Rectal smooth muscle tissue (tissue), 1 donor: ENCODE results near the gene FSTL4.

Experiments used
- H3K27ac ChIP-seq: one replicate; pipeline ENCODE4 v1.7.0; 2013; ENCODE audit warnings: low read depth, low read length, inconsistent platforms
- H3K27me3 ChIP-seq: one replicate; pipeline ENCODE4 v1.7.0; 2013; ENCODE audit warnings: low read length; ENCODE audit not compliant: control insufficient read depth, insufficient read depth
- H3K36me3 ChIP-seq: one replicate; pipeline ENCODE4 v1.7.0; 2013; ENCODE audit warnings: low read length; ENCODE audit not compliant: control insufficient read depth, insufficient read depth
- H3K4me1 ChIP-seq: one replicate; pipeline ENCODE4 v1.7.0; 2013; ENCODE audit warnings: low read length; ENCODE audit not compliant: control insufficient read depth, insufficient read depth
- H3K4me3 ChIP-seq: one replicate; pipeline ENCODE4 v1.7.0; 2013; ENCODE audit warnings: low read length
- H3K9ac ChIP-seq: one replicate; pipeline ENCODE4 v1.7.0; 2013; ENCODE audit warnings: low read length

FSTL4 gene

GRCh38 chr5:133285583-133286021 is 326.7 kb downstream of the FSTL4 start:
- Histone ChIP-seq H3K27ac (no peak overlapping the region), H3K27me3 (no peaks in the 10 kb centered on the region), H3K36me3 (no peaks in the 10 kb centered on the region)

GRCh38 chr5:133284306-133284705 is 328.0 kb downstream of the FSTL4 start:
- no peaks in the 10 kb centered on the region for H3K27me3 ChIP-seq
- H3K27ac ChIP-seq, result no peak overlapping the region
- H3K4me3 ChIP-seq, result no peak overlapping the region
- no peaks in the 10 kb centered on the region for H3K36me3 ChIP-seq
- H3K9ac ChIP-seq, result no peak overlapping the region
- no peaks in the 10 kb centered on the region for H3K4me1 ChIP-seq

More at GRCh38 chr5:133285583-133286021, 326.7 kb downstream of the FSTL4 start:
- Histone ChIP-seq H3K4me1 (no peaks in the 10 kb centered on the region), H3K9ac (no peak overlapping the region), H3K4me3 (no peak overlapping the region)

GRCh38 chr5:133278317-133278716 is 334.0 kb downstream of the FSTL4 start:
- Histone ChIP-seq H3K4me3 (no peak overlapping the region), H3K9ac (no peak overlapping the region), H3K27ac (no peak overlapping the region), H3K27me3 (no peaks in the 10 kb centered on the region), H3K4me1 (no peaks in the 10 kb centered on the region), H3K36me3 (no peaks in the 10 kb centered on the region)

- H3K36me3 ChIP-seq, result no peaks in the 10 kb centered on the region
- no peak overlapping the region for H3K9ac ChIP-seq
- H3K4me3 ChIP-seq, result no peak overlapping the region
- no peak overlapping the region for H3K27ac ChIP-seq
- H3K4me1 ChIP-seq, result no peaks in the 10 kb centered on the region
- no peaks in the 10 kb centered on the region for H3K27me3 ChIP-seq
Observed at GRCh38 chr5:133277744-133278143, 334.6 kb downstream of the FSTL4 start.

- no peak overlapping the region for H3K9ac ChIP-seq
- H3K36me3 ChIP-seq, result no peaks in the 10 kb centered on the region
- H3K27me3 ChIP-seq, result no peaks in the 10 kb centered on the region
- no peaks in the 10 kb centered on the region for H3K4me1 ChIP-seq
- H3K4me3 ChIP-seq, result no peak overlapping the region
- H3K27ac ChIP-seq, result no peak overlapping the region
Observed at GRCh38 chr5:133276171-133276570, 336.2 kb downstream of the FSTL4 start.

GRCh38 chr5:133275631-133276030 is 336.7 kb downstream of the FSTL4 start:
- Histone ChIP-seq H3K4me3 (no peak overlapping the region), H3K27me3 (no peaks in the 10 kb centered on the region), H3K36me3 (no peaks in the 10 kb centered on the region), H3K9ac (no peak overlapping the region), H3K4me1 (no peaks in the 10 kb centered on the region), H3K27ac (no peak overlapping the region)

- Histone ChIP-seq H3K27me3 (no peaks in the 10 kb centered on the region), H3K27ac (no peak overlapping the region), H3K9ac (no peak overlapping the region), H3K4me1 (no peaks in the 10 kb centered on the region), H3K4me3 (no peak overlapping the region), H3K36me3 (no peaks in the 10 kb centered on the region)
Observed at GRCh38 chr5:133274597-133274935, 337.8 kb downstream of the FSTL4 start.

- H3K27ac ChIP-seq, result no peak overlapping the region
- no peak overlapping the region for H3K4me3 ChIP-seq
- no peaks in the 10 kb centered on the region for H3K36me3 ChIP-seq
- H3K27me3 ChIP-seq, result no peaks in the 10 kb centered on the region
- H3K4me1 ChIP-seq, result no peaks in the 10 kb centered on the region
- no peak overlapping the region for H3K9ac ChIP-seq
Observed at GRCh38 chr5:133273661-133274596, 338.4 kb downstream of the FSTL4 start.

GRCh38 chr5:133272345-133272744 is 340.0 kb downstream of the FSTL4 start:
- no peaks in the 10 kb centered on the region for H3K36me3 ChIP-seq
- no peak overlapping the region for H3K9ac ChIP-seq
- H3K27me3 ChIP-seq, result no peaks in the 10 kb centered on the region
- H3K4me1 ChIP-seq, result no peaks in the 10 kb centered on the region
- H3K4me3 ChIP-seq, result no peak overlapping the region
- H3K27ac ChIP-seq, result no peak overlapping the region

- Histone ChIP-seq H3K27ac (no peak overlapping the region), H3K4me3 (no peak overlapping the region), H3K36me3 (no peaks in the 10 kb centered on the region), H3K9ac (no peak overlapping the region), H3K4me1 (no peaks in the 10 kb centered on the region), H3K27me3 (no peaks in the 10 kb centered on the region)
Observed at GRCh38 chr5:133271606-133272005, 340.7 kb downstream of the FSTL4 start.

- Histone ChIP-seq H3K4me1 (no peaks in the 10 kb centered on the region), H3K36me3 (no peaks in the 10 kb centered on the region), H3K9ac (no peak overlapping the region)
Observed at GRCh38 chr5:133269691-133270090, 342.6 kb downstream of the FSTL4 start.

GRCh38 chr5:133267601-133268000 is 344.7 kb downstream of the FSTL4 start:
- Histone ChIP-seq H3K27ac (no peak overlapping the region), H3K9ac (no peak overlapping the region), H3K4me3 (no peak overlapping the region), H3K4me1 (no peaks in the 10 kb centered on the region), H3K36me3 (no peaks in the 10 kb centered on the region), H3K27me3 (no peaks in the 10 kb centered on the region)

More at GRCh38 chr5:133269691-133270090, 342.6 kb downstream of the FSTL4 start:
- Histone ChIP-seq H3K4me3 (no peak overlapping the region), H3K27ac (no peak overlapping the region), H3K27me3 (no peaks in the 10 kb centered on the region)

GRCh38 chr5:133266966-133267365 is 345.4 kb downstream of the FSTL4 start:
- Histone ChIP-seq H3K4me1 (no peaks in the 10 kb centered on the region), H3K27me3 (no peaks in the 10 kb centered on the region), H3K27ac (no peak overlapping the region), H3K4me3 (no peak overlapping the region), H3K9ac (no peak overlapping the region), H3K36me3 (no peaks in the 10 kb centered on the region)
